HG03108 (cell line): ENCODE measurements around the gene RPL3.

ENCODE experiments used
- ATAC-seq: cut with Tn5 transposase; IDR thresholded peaks from one replicate; pipeline ENCODE4 v1.9.1; 2021; ENCODE audit warnings: moderate library complexity; ENCODE audit not compliant: unreplicated experiment

The RPL3 gene

GRCh38 chr22:39265143-39265886 is 54.1 kb downstream of the RPL3 start:
- no peak for ATAC-seq

GRCh38 chr22:39264349-39265038 is 54.9 kb downstream of the RPL3 start:
- ATAC-seq: no peak

DNA sequence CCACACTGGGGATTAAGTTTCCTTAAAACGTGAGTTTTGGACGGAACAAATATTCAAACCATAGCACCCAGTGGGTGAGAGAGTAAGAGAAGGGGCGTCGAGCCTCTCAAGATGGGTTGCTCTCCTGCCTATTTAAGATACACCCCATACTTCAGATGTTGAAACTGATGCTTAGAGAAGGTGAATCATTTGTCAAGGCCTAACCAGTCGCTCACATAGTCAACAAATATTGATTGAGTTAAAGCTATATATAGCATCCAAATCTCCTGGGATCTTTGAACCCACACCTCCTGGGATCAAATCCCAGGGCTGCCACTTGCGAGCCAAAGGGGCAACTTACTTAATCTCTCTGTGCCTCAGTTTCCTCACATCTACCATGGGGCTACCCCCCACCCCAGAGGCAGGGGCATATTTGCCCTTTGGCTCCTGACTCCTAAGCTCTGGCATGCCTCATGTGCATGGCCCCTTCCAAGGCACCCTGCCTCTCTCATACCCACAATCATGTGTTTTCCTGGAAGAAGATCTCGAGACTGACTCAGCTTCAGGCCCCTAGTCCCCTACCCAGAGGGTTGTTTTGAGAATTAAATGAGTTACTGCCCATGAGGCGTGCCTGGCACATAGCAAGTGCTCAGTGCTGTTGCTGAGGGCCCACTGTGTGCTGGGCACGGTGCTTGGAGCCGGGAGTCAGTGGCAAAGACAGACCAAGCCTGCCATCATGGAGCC is 55.6 kb downstream of the RPL3 start:
- ATAC-seq: no peak
